AG09319 (cell line): ENCODE data around the gene RSPH10B.
A peak's percentile ranks its signal among the peaks of the same experiment; 100 is the strongest.
"Not testable (repeated sequence)": the region's sequence is repeated elsewhere in the genome, so short reads cannot be mapped to it uniquely, and the experiment has no call there.

Source experiments
- DNase-seq: peaks from one replicate; pipeline ENCODE4 v3.0.0-alpha.2; 2010; ENCODE audit warnings: low read depth; ENCODE audit errors: extremely low read depth
- TF ChIP-seq, protein P1 (sequence below): IDR thresholded peaks from 2 replicates; pipeline ENCODE4 v1.5.1; 2011; ENCODE audit warnings: low read depth, mild to moderate bottlenecking, inconsistent platforms, low read length, moderate library complexity

Gene RSPH10B

DNA sequence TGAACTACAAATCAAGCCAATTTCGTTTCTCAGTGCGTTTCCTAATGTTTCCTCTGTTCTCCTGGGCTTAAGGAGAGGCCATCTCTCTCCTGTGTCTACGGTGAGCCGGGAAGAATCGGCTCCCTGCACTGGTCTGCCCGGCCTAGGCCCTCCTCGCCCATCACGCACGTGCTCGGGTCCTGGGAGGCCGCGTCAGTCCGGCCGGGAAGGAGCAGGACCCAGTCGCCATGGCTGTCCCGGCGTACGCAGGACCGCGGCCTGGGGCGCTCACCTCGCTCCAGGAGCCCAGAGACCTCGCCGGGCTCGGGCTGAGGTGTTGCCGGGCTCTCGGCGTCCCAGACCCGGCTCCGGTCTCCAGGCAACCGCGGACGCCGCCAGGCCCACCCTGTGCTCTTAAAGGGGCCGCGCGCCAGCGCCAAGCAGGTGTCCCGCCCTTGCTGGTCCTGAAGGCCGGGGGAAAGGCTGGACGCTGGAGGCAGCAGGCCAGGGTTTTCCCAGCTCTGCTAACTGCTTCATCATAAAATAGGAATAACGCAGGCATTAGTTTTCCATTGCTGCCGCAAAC, at the start of gene RSPH10B:
Gene RSPH10B (minus strand): TSS at position 343 of the 565 bp plus-strand sequence. CDS start 3,573 bp downstream, outside the sequence.
- DNase-seq, result not testable (repeated sequence)

GRCh38 chr7:6016653-6016966, 46.1 kb upstream of the RSPH10B start:
- DNase-seq, result no peak
- TF ChIP-seq, protein P1, sequence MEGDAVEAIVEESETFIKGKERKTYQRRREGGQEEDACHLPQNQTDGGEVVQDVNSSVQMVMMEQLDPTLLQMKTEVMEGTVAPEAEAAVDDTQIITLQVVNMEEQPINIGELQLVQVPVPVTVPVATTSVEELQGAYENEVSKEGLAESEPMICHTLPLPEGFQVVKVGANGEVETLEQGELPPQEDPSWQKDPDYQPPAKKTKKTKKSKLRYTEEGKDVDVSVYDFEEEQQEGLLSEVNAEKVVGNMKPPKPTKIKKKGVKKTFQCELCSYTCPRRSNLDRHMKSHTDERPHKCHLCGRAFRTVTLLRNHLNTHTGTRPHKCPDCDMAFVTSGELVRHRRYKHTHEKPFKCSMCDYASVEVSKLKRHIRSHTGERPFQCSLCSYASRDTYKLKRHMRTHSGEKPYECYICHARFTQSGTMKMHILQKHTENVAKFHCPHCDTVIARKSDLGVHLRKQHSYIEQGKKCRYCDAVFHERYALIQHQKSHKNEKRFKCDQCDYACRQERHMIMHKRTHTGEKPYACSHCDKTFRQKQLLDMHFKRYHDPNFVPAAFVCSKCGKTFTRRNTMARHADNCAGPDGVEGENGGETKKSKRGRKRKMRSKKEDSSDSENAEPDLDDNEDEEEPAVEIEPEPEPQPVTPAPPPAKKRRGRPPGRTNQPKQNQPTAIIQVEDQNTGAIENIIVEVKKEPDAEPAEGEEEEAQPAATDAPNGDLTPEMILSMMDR, result no peak

DNA sequence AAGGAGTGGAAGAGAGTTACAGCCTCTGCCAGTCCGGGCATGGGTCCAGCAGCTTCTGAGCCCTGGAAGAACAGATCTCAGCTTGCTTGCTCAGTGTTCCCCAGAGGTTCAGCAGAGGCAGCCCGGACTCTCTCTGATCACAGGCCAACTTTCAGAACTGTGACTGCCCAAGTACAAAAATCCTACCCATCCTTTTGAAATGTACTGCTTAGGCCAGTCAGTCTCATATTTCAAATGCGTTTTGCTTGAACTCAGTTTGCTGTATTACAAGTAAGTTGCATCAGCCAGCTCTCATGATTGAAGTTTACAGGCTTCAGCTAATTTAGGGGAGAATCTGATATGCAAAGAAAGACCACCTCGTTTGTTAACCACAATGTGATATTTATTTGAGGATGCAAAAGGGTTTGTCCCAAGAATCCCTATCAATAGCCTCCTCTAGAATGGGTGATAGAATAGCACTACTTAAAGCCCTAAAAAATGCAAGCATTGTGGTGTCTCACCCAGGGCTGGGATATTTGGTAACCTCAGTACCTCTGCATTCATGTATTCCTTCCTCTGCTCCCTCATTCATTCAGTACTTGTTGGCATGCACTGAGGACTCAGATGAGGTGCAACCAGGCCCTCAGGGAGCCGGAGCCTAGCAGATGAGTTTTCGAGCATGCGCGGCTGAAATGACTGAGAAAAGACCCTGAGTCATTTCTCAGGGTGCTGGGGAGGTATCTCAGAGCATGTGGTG, 45.6 kb upstream of the RSPH10B start:
- TF ChIP-seq, protein P1, result no peak
- peak; percentile 99 for DNase-seq

- no peak for DNase-seq
- TF ChIP-seq, protein P1, result no peak
Measured at GRCh38 chr7:6012355-6013104, 42.0 kb upstream of the RSPH10B start.

GRCh38 chr7:6011541-6011940, 41.1 kb upstream of the RSPH10B start:
- TF ChIP-seq, protein P1, result no peak

DNA sequence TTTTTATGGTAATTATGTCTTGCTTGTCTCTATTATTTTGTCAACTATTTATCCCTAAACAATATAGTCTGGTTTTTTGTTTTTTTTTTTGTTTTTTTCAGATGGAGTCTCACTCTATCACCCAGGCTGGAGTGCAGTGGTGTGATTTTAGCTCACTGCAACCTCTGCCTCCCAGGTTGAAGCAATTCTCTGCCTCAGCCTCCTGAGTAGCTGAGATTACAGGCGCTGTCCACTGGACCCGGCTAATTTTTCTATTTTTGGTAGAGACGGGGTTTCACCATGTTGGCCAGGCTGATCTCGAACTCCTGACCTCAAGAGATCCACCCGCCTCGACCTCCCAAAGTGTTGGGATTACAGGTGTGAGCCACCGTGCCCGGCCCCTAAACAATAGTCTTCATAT, 39.9 kb upstream of the RSPH10B start:
- DNase-seq, result not testable (repeated sequence)

More at GRCh38 chr7:6011541-6011940, 41.1 kb upstream of the RSPH10B start:
- no peak for DNase-seq

GRCh38 chr7:6008668-6009611, 38.5 kb upstream of the RSPH10B start, which contains the start of the genes AIMP2 and PMS2:
AIMP2 (plus strand) TSS chr7:6009272; CDS start chr7:6009364, 92 bp downstream.
PMS2 (minus strand) TSS chr7:6009049; CDS start chr7:6009019, 30 bp downstream.
- TF ChIP-seq, protein P1, result peak; percentile 18
- DNase-seq, result peak; percentile 94

- not testable (repeated sequence) for DNase-seq
Measured at GRCh38 chr7:6007835-6008590, 37.5 kb upstream of the RSPH10B start.
